GM12878 (cell line): ENCODE measurements around the gene CNTNAP5. TPM values are rescaled to one million over a fixed set of nuclear protein-coding genes. Genes with fewer than 3 reads are reported as not detected.

ENCODE experiments used
- ATAC-seq: fragments of 200-7000 bp; cut with Tn5 transposase; 3 replicates; pipeline ENCODE4 v1.9.1; 2020; ENCODE audit warnings: mild to moderate bottlenecking, moderate library complexity
- BruUV-seq: library from RNA; stranded (reverse); fragments of 400-500 nt; replicated peaks from 2 replicates; lab custom pipeline; 2021; lab: Mats Ljungman, UMichigan
- CTCF ChIA-PET: fragments of 300-600 bp; sonication (Branson Sonifier 250); formaldehyde crosslinking; extraction: SDS; loops from one replicate; lab custom pipeline; 2021; ENCODE audit warnings: inconsistent platforms; lab: Yijun Ruan, JAX
- POLR2A ChIA-PET: fragments of 350-600 bp; formaldehyde crosslinking; extraction: SDS; loops from one replicate; lab custom pipeline; 2021; ENCODE audit warnings: inconsistent platforms; lab: Charles Lee
- RAD21 ChIA-PET: fragments of 300-600 bp; sonication (Branson Sonifier 250); formaldehyde crosslinking; loops from one replicate; lab custom pipeline; 2023; ENCODE audit warnings: antibody characterized with exemption; ENCODE audit not compliant: unreplicated experiment; lab: Charles Lee
- SMC1A ChIA-PET: fragments of 300-600 bp; sonication (Branson Sonifier 250); formaldehyde crosslinking; loops from one replicate; lab custom pipeline; 2023; ENCODE audit not compliant: unreplicated experiment, uncharacterized antibody; lab: Charles Lee
- DNase-seq: peaks from one replicate; pipeline ENCODE4 v3.0.0-alpha.2; 2011; ENCODE audit warnings: low read depth, low spot score
- FAIRE-seq: peaks from 3 replicates; lab custom pipeline; 2011; peaks lifted over from hg19 to GRCh38; lab: Jason Lieb, UNC
- H2AFZ ChIP-seq: 2 replicates; pipeline ENCODE4 v1.6.0; 2011; ENCODE audit warnings: low read depth, low read length, control low read depth; ENCODE audit not compliant: control insufficient read depth
- H3K27ac ChIP-seq: 2 replicates; pipeline ENCODE4 v1.5.1; 2011; ENCODE audit warnings: control low read depth; ENCODE audit not compliant: control insufficient read depth, insufficient read depth
- H3K27me3 ChIP-seq, 2 experiments: replicated peaks in 1 of 2; 2 replicates each; pipeline versions ENCODE4 v1.6.0 to v1.6.1; 2011; ENCODE audit warnings: low read length in 1 of 2; ENCODE audit not compliant: control insufficient read depth in 2 of 2, insufficient read depth in 2 of 2
- H3K36me3 ChIP-seq, 2 experiments: 2 replicates each; pipeline ENCODE4 v1.5.1; 2011; ENCODE audit warnings: low read length in 1 of 2; ENCODE audit not compliant: control insufficient read depth in 2 of 2, insufficient read depth in 2 of 2
- H3K4me1 ChIP-seq: 2 replicates; pipeline ENCODE4 v1.6.1; 2011; ENCODE audit warnings: mild to moderate bottlenecking, low read length, moderate library complexity, mixed read lengths; ENCODE audit not compliant: control insufficient read depth, insufficient read depth
- H3K4me2 ChIP-seq: 2 replicates; pipeline ENCODE4 v1.6.0; 2011; ENCODE audit warnings: control low read depth; ENCODE audit not compliant: control insufficient read depth, insufficient read depth
- H3K4me3 ChIP-seq: fragments of 200-600 bp; sonication (generic); 2 replicates; pipeline ENCODE4 v1.5.1; 2016
- H3K79me2 ChIP-seq: 2 replicates; pipeline ENCODE4 v1.6.0; 2011; ENCODE audit warnings: low read length; ENCODE audit not compliant: control insufficient read depth, insufficient read depth
- H3K9ac ChIP-seq: 2 replicates; pipeline ENCODE4 v1.8.0; 2011; ENCODE audit warnings: low read length, control low read depth, mixed read lengths; ENCODE audit not compliant: control insufficient read depth, insufficient read depth
- H3K9me3 ChIP-seq: replicated peaks from 3 replicates; pipeline ENCODE4 v1.5.1; 2011; ENCODE audit warnings: mild to moderate bottlenecking, low read length; ENCODE audit not compliant: control insufficient read depth, insufficient read depth
- H4K20me1 ChIP-seq: 2 replicates; pipeline ENCODE4 v1.6.0; 2011; ENCODE audit not compliant: control insufficient read depth, insufficient read depth
- HDAC6 ChIP-seq: fragments of 200-600 bp; sonication (generic); IDR thresholded peaks from one replicate; pipeline ENCODE4 v1.8.0; 2017; ENCODE audit warnings: antibody characterized with exemption; ENCODE audit not compliant: unreplicated experiment
- RFX5 ChIP-seq: IDR thresholded peaks from 2 replicates; pipeline ENCODE4 v1.6.1; 2011; ENCODE audit warnings: low read depth, low read length, improper control_type of control experiment
- SIN3A ChIP-seq: IDR thresholded peaks from 2 replicates; pipeline ENCODE4 v1.6.1; 2012; ENCODE audit warnings: low read depth, low read length, improper control_type of control experiment
- STAT3 ChIP-seq: IDR thresholded peaks from 2 replicates; pipeline ENCODE4 v1.6.1; 2011; ENCODE audit warnings: low read depth, low read length, improper control_type of control experiment
- TARDBP ChIP-seq: IDR thresholded peaks from 2 replicates; pipeline ENCODE4 v1.6.1; 2016; ENCODE audit warnings: borderline replicate concordance
- YY1 ChIP-seq: IDR thresholded peaks from 2 replicates; pipeline ENCODE4 v1.6.1; 2011; ENCODE audit warnings: low read depth, mild to moderate bottlenecking, low read length
- ZBTB11 ChIP-seq: fragments of 450-650 bp; formaldehyde crosslinking; IDR thresholded peaks from 2 replicates; pipeline ENCODE4 v1.5.0; 2022; ENCODE audit warnings: mild to moderate bottlenecking, missing genetic modification characterization
- ZBTB4 ChIP-seq: fragments of 450-650 bp; formaldehyde crosslinking; IDR thresholded peaks from 2 replicates; pipeline ENCODE4 v1.4.0; 2022; ENCODE audit warnings: mild to moderate bottlenecking, moderate library complexity
- WGBS: methylation state at CpG from one replicate; pipeline ENCODE4 v1.1.6; 2016; ENCODE audit warnings: low lambda C conversion rate; ENCODE audit not compliant: insufficient replicate concordance, insufficient coverage; ENCODE audit errors: missing lambda C conversion rate; 5-methylcytosine and 5-hydroxymethylcytosine counted together
- in situ Hi-C: fragments of 300-500 bp; cut with MboI; formaldehyde crosslinking; loops from 9 replicates; pipeline ENCODE4 v1.14.3; 2018; ENCODE audit warnings: mixed read lengths
- intact Hi-C: fragments of 100-400 bp; cut with micrococcal nuclease; formaldehyde crosslinking; loops from one replicate; pipeline ENCODE4 v1.14.2; 2022; ENCODE audit not compliant: unreplicated experiment
- polyA plus RNA-seq, 11 experiments: library from polyadenylated mRNA; depleted of rRNA in 4 of 11; unstranded in 6 of 11; stranded (reverse) in 5 of 11; fragments of >200 nt; fragmentation: Nextera tagmentation in 4 of 11; fragmentation: Illumina TruSeq in 1 of 11; extraction: Ambion mirVana in 4 of 11; extraction: Trizol in 1 of 11; gene quantifications; 1 replicate in 1 of 11; 2 replicates in 10 of 11; pipeline versions ENCODE4 v1.2.1 to v1.2.3, GENCODE V29; 2011 to 2016; ENCODE audit warnings: inconsistent platforms in 2 of 11, missing spikeins in 2 of 11, low read depth in 1 of 11
- total RNA-seq, 4 experiments: library from RNA; depleted of rRNA in 3 of 4; stranded (reverse); fragments of >200 nt in 3 of 4; fragmentation: Illumina TruSeq in 1 of 4; extraction: Trizol in 1 of 4; gene quantifications; 2 replicates each; pipeline versions ENCODE4 v1.2.1 to v1.2.3, GENCODE V29; 2013 to 2021
- TF ChIP-seq, protein P1 (sequence below): fragments of 450-650 bp; conservative IDR thresholded peaks from 2 replicates; pipeline ENCODE4 v1.6.1; 2017; ENCODE audit warnings: mild to moderate bottlenecking, moderate library complexity
- TF ChIP-seq, protein P2 (sequence below): fragments of 450-650 bp; IDR thresholded peaks from 2 replicates; pipeline ENCODE4 v1.6.1; 2016; ENCODE audit warnings: mild to moderate bottlenecking

The CNTNAP5 gene
- total and polyA plus RNA-seq, 10 of the 15 experiments (the other 5 are each of a cell fraction or from before 2014, with no cell fraction given) = not detected

GRCh38 chr2:124426122-124426521 lies 401.0 kb downstream of the CNTNAP5 start:
- DNase-seq = no peak
- no peak for FAIRE-seq
- ChIA-PET POLR2A (no interaction called here), RAD21 (no interaction called here), CTCF (no interaction called here)
- no peaks in the 10 kb centered on the region for H3K36me3 ChIP-seq
- no peaks in the 10 kb centered on the region for H3K9me3 ChIP-seq
- no peaks in the 10 kb centered on the region for H4K20me1 ChIP-seq
- H3K27ac ChIP-seq = no peak overlapping the region
- H3K9ac ChIP-seq = no peak overlapping the region
- H2AFZ ChIP-seq = no peak overlapping the region
- TF ChIP-seq TARDBP (no peak), YY1 (no peak), ZBTB4 (CRISPR knock-in tag) (no peak), SIN3A (no peak), RFX5 (no peak), ZBTB11 (CRISPR knock-in tag) (no peak), STAT3 (no peak), HDAC6 (no peak)
- TF ChIP-seq, protein P1, sequence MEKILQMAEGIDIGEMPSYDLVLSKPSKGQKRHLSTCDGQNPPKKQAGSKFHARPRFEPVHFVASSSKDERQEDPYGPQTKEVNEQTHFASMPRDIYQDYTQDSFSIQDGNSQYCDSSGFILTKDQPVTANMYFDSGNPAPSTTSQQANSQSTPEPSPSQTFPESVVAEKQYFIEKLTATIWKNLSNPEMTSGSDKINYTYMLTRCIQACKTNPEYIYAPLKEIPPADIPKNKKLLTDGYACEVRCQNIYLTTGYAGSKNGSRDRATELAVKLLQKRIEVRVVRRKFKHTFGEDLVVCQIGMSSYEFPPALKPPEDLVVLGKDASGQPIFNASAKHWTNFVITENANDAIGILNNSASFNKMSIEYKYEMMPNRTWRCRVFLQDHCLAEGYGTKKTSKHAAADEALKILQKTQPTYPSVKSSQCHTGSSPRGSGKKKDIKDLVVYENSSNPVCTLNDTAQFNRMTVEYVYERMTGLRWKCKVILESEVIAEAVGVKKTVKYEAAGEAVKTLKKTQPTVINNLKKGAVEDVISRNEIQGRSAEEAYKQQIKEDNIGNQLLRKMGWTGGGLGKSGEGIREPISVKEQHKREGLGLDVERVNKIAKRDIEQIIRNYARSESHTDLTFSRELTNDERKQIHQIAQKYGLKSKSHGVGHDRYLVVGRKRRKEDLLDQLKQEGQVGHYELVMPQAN = no peak
- TF ChIP-seq, protein P2, sequence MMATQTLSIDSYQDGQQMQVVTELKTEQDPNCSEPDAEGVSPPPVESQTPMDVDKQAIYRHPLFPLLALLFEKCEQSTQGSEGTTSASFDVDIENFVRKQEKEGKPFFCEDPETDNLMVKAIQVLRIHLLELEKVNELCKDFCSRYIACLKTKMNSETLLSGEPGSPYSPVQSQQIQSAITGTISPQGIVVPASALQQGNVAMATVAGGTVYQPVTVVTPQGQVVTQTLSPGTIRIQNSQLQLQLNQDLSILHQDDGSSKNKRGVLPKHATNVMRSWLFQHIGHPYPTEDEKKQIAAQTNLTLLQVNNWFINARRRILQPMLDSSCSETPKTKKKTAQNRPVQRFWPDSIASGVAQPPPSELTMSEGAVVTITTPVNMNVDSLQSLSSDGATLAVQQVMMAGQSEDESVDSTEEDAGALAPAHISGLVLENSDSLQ = no peak
- TF ChIP-seq, all 136 proteins: peak for 0
- ATAC-seq = no peak
- H3K27me3 ChIP-seq = no peaks in the 10 kb centered on the region
- H3K4me2 ChIP-seq = no peak overlapping the region
- no peaks in the 10 kb centered on the region for H3K79me2 ChIP-seq
- no TSS peak for BruUV-seq
- WGBS = 45% methylated on average over 2 of the region's 2 CpGs
- H3K4me3 ChIP-seq = no peak overlapping the region
- intact Hi-C loops = no loop called here
- SMC1A ChIA-PET = no interaction called here
- in situ Hi-C loops = no loop called here
- no peaks in the 10 kb centered on the region for H3K4me1 ChIP-seq
